ENCODE results near the gene LYPD6B.

The LYPD6B gene

GRCh38 chr2:149076863-149077412, 38.4 kb downstream of the LYPD6B start:
- no peak for DNase-seq (ENCODE audit: low spot score)

GRCh38 chr2:149077861-149078260, 39.4 kb downstream of the LYPD6B start:
- DNase-seq (ENCODE audit: low spot score), result no peak

GRCh38 chr2:149080099-149080498, 41.6 kb downstream of the LYPD6B start:
- no peak for DNase-seq (ENCODE audit: low spot score)

GRCh38 chr2:149080971-149081370, 42.5 kb downstream of the LYPD6B start:
- no peak for DNase-seq (ENCODE audit: low spot score)

- no peak for DNase-seq (ENCODE audit: low spot score)
Observed at GRCh38 chr2:149082079-149082478, 43.6 kb downstream of the LYPD6B start.

GRCh38 chr2:149082735-149083134, 44.2 kb downstream of the LYPD6B start:
- no peak for DNase-seq (ENCODE audit: low spot score)

- no peak for DNase-seq (ENCODE audit: low spot score)
Observed at GRCh38 chr2:149084924-149085795, 46.7 kb downstream of the LYPD6B start.

GRCh38 chr2:149087751-149088150, 49.3 kb downstream of the LYPD6B start:
- DNase-seq (ENCODE audit: low spot score), result no peak

- no peak for DNase-seq (ENCODE audit: low spot score)
Observed at GRCh38 chr2:149089068-149089467, 50.6 kb downstream of the LYPD6B start.

GRCh38 chr2:149090706-149091105, 52.2 kb downstream of the LYPD6B start:
- no peak for DNase-seq (ENCODE audit: low spot score)

- DNase-seq (ENCODE audit: low spot score), result no peak
Observed at GRCh38 chr2:149093579-149093978, 55.1 kb downstream of the LYPD6B start.

- no peak for DNase-seq (ENCODE audit: low spot score)
Observed at GRCh38 chr2:149094217-149095015, 55.9 kb downstream of the LYPD6B start.

- DNase-seq (ENCODE audit: low spot score), result no peak
Observed at GRCh38 chr2:149098701-149099100, 60.2 kb downstream of the LYPD6B start.

GRCh38 chr2:149099298-149099697, 60.8 kb downstream of the LYPD6B start:
- DNase-seq (ENCODE audit: low spot score), result no peak

GRCh38 chr2:149100739-149101699, 62.5 kb downstream of the LYPD6B start:
- no peak for DNase-seq (ENCODE audit: low spot score)

- no peak for DNase-seq (ENCODE audit: low spot score)
Observed at GRCh38 chr2:149101818-149102217, 63.3 kb downstream of the LYPD6B start.

- DNase-seq (ENCODE audit: low spot score), result no peak
Observed at GRCh38 chr2:149103081-149103620, 64.7 kb downstream of the LYPD6B start.

GRCh38 chr2:149104221-149104620, 65.7 kb downstream of the LYPD6B start:
- DNase-seq (ENCODE audit: low spot score), result no peak

GRCh38 chr2:149112068-149112467, 73.6 kb downstream of the LYPD6B start:
- no peak for DNase-seq (ENCODE audit: low spot score)

- no peak for DNase-seq (ENCODE audit: low spot score)
Observed at GRCh38 chr2:149112713-149113112, 74.2 kb downstream of the LYPD6B start.

GRCh38 chr2:149115781-149116180, 77.3 kb downstream of the LYPD6B start:
- DNase-seq (ENCODE audit: low spot score), result no peak
